Measurements from ENCODE around the gene RNF175.

Gene RNF175

DNA sequence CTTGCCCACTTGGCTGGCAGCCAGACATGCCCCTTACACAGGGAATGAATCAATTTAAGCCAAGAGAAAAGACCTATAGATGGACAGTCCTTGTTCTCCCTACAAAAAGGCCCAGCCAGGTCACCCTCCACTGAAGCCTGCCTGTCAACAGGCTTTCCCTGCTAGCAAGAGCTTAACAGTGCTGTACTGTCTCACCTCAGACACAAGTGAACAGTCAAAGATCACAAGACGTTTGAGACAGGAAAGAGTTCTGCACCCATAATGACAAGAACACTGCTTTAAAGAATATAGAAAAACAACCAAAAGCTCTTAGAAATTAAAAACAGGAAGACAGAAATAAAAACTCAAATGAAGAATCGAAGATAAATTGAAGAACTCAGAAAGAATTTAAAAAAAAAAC, 4.6 kb downstream of the RNF175 start:
- Histone ChIP-seq H3K4me3 (ENCODE audit: low read length) (no peak overlapping the region), H3K9ac (ENCODE audit: low read length) (no peak overlapping the region), H3K27ac (ENCODE audit: low read length) (no peak overlapping the region), H3K4me2 (ENCODE audit: low read depth, low read length) (no peak overlapping the region), H3K27me3 (replicated peaks; ENCODE audit: insufficient read depth, low read length) (no peaks in the 10 kb centered on the region), H3K4me1 (ENCODE audit: low read length) (no peaks in the 10 kb centered on the region), H3K79me2 (ENCODE audit: low read length) (no peaks in the 10 kb centered on the region), H3K9me3 (replicated peaks; ENCODE audit: insufficient read depth, low read length) (no peaks in the 10 kb centered on the region), H2AFZ (ENCODE audit: low read length) (no peak overlapping the region), H3K36me3 (replicated peaks; ENCODE audit: insufficient read depth, low read length) (no peaks in the 10 kb centered on the region), H4K20me1 (ENCODE audit: insufficient read depth, low read length) (no peaks in the 10 kb centered on the region), H3K9me2 (replicated peaks; ENCODE audit: insufficient read depth, low read length) (no peaks in the 10 kb centered on the region), H3F3A (ENCODE audit: insufficient read depth, low read length) (no peaks in the 10 kb centered on the region)
- TF ChIP-seq, protein P1, sequence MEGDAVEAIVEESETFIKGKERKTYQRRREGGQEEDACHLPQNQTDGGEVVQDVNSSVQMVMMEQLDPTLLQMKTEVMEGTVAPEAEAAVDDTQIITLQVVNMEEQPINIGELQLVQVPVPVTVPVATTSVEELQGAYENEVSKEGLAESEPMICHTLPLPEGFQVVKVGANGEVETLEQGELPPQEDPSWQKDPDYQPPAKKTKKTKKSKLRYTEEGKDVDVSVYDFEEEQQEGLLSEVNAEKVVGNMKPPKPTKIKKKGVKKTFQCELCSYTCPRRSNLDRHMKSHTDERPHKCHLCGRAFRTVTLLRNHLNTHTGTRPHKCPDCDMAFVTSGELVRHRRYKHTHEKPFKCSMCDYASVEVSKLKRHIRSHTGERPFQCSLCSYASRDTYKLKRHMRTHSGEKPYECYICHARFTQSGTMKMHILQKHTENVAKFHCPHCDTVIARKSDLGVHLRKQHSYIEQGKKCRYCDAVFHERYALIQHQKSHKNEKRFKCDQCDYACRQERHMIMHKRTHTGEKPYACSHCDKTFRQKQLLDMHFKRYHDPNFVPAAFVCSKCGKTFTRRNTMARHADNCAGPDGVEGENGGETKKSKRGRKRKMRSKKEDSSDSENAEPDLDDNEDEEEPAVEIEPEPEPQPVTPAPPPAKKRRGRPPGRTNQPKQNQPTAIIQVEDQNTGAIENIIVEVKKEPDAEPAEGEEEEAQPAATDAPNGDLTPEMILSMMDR (IDR thresholded peaks at IDR 0.05; ENCODE audit: low read length) = no peak
- no peak for TF ChIP-seq EZH2phosphoT487 (IDR thresholded peaks at IDR 0.05; ENCODE audit: low read length)
- no peak for TF ChIP-seq EZH2 (optimal IDR thresholded peaks at IDR 0.05; ENCODE audit: low read depth, low read length)
- DNase-seq = no peak

- H3K27ac ChIP-seq (ENCODE audit: low read length) = no peak overlapping the region
These were observed 9.5 kb downstream of the RNF175 start for GRCh38 chr4:153750197-153750817.

DNA sequence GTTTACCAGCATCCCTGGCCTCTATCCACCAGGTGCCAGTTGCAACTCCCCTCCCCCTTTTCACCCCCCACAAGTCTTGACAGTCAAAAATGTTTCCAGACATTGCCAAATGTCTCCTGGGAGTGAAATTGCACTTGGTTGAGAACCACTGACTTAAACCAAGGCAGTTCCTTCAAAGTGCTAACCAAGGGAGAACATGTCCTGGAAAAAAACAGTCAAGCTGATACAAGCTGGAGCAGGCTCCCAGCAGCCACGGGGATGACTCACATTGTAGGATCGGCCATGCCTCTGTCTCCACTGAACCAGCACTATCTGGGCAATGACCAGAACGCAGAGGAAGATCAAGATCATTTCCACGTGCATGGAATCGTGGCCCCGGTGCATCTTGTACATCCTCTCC, 11.4 kb downstream of the RNF175 start:
- no peak overlapping the region for H3K4me3 ChIP-seq (ENCODE audit: low read length)
- no peaks in the 10 kb centered on the region for H3K79me2 ChIP-seq (ENCODE audit: low read length)
- no peaks in the 10 kb centered on the region for H3K27me3 ChIP-seq (replicated peaks; ENCODE audit: insufficient read depth, low read length)
- H3K4me1 ChIP-seq (ENCODE audit: low read length) = no peaks in the 10 kb centered on the region
- DNase-seq = no peak
- no peaks in the 10 kb centered on the region for H3F3A ChIP-seq (ENCODE audit: insufficient read depth, low read length)
- no peak overlapping the region for H3K9ac ChIP-seq (ENCODE audit: low read length)
- no peaks in the 10 kb centered on the region for H3K9me3 ChIP-seq (replicated peaks; ENCODE audit: insufficient read depth, low read length)
- no peak overlapping the region for H3K27ac ChIP-seq (ENCODE audit: low read length)
- H4K20me1 ChIP-seq (ENCODE audit: insufficient read depth, low read length) = no peaks in the 10 kb centered on the region
- TF ChIP-seq EZH2 (optimal IDR thresholded peaks at IDR 0.05; ENCODE audit: low read depth, low read length) = no peak
- TF ChIP-seq EZH2phosphoT487 (IDR thresholded peaks at IDR 0.05; ENCODE audit: low read length) = no peak
- TF ChIP-seq, protein P1 (IDR thresholded peaks at IDR 0.05; ENCODE audit: low read length) = no peak
- H2AFZ ChIP-seq (ENCODE audit: low read length) = no peak overlapping the region
- H3K9me2 ChIP-seq (replicated peaks; ENCODE audit: insufficient read depth, low read length) = no peaks in the 10 kb centered on the region
- no peaks in the 10 kb centered on the region for H3K36me3 ChIP-seq (replicated peaks; ENCODE audit: insufficient read depth, low read length)
- H3K4me2 ChIP-seq (ENCODE audit: low read depth, low read length) = no peak overlapping the region

More at GRCh38 chr4:153750197-153750817, 9.5 kb downstream of the RNF175 start:
- no peaks in the 10 kb centered on the region for H3K4me1 ChIP-seq (ENCODE audit: low read length)
- no peaks in the 10 kb centered on the region for H3F3A ChIP-seq (ENCODE audit: insufficient read depth, low read length)
- H3K36me3 ChIP-seq (replicated peaks; ENCODE audit: insufficient read depth, low read length) = no peaks in the 10 kb centered on the region
- H3K27me3 ChIP-seq (replicated peaks; ENCODE audit: insufficient read depth, low read length) = no peaks in the 10 kb centered on the region
- no peaks in the 10 kb centered on the region for H4K20me1 ChIP-seq (ENCODE audit: insufficient read depth, low read length)
- no peaks in the 10 kb centered on the region for H3K9me3 ChIP-seq (replicated peaks; ENCODE audit: insufficient read depth, low read length)
- no peak overlapping the region for H2AFZ ChIP-seq (ENCODE audit: low read length)
- TF ChIP-seq EZH2 (optimal IDR thresholded peaks at IDR 0.05; ENCODE audit: low read depth, low read length) = no peak
- no peak for TF ChIP-seq EZH2phosphoT487 (IDR thresholded peaks at IDR 0.05; ENCODE audit: low read length)
- TF ChIP-seq, protein P1 (IDR thresholded peaks at IDR 0.05; ENCODE audit: low read length) = peak; percentile 81
- peak; percentile 71 for DNase-seq
- no peak overlapping the region for H3K4me2 ChIP-seq (ENCODE audit: low read depth, low read length)
- H3K9ac ChIP-seq (ENCODE audit: low read length) = no peak overlapping the region
- no peaks in the 10 kb centered on the region for H3K9me2 ChIP-seq (replicated peaks; ENCODE audit: insufficient read depth, low read length)
- no peaks in the 10 kb centered on the region for H3K79me2 ChIP-seq (ENCODE audit: low read length)
- H3K4me3 ChIP-seq (ENCODE audit: low read length) = no peak overlapping the region
